ENCODE data around the gene MRPL36.

- TF ChIP-seq, protein P1, sequence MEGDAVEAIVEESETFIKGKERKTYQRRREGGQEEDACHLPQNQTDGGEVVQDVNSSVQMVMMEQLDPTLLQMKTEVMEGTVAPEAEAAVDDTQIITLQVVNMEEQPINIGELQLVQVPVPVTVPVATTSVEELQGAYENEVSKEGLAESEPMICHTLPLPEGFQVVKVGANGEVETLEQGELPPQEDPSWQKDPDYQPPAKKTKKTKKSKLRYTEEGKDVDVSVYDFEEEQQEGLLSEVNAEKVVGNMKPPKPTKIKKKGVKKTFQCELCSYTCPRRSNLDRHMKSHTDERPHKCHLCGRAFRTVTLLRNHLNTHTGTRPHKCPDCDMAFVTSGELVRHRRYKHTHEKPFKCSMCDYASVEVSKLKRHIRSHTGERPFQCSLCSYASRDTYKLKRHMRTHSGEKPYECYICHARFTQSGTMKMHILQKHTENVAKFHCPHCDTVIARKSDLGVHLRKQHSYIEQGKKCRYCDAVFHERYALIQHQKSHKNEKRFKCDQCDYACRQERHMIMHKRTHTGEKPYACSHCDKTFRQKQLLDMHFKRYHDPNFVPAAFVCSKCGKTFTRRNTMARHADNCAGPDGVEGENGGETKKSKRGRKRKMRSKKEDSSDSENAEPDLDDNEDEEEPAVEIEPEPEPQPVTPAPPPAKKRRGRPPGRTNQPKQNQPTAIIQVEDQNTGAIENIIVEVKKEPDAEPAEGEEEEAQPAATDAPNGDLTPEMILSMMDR (IDR thresholded peaks at IDR 0.05; ENCODE audit: extremely low read depth in 1 of 2, insufficient read depth in 1 of 2, low read depth in 1 of 2, low read length in 2 of 2) = no peak
- TF ChIP-seq POLR2A (IDR thresholded peaks at IDR 0.05; ENCODE audit: low read depth, low read length) = no peak
- TF ChIP-seq GATA2 (IDR thresholded peaks at IDR 0.05; ENCODE audit: insufficient read depth, insufficient read length, low read depth, low read length) = no peak
- TF ChIP-seq POLR2AphosphoS5 (IDR thresholded peaks at IDR 0.05; ENCODE audit: insufficient read depth, low read depth, low read length) = no peak
- TF ChIP-seq EZH2 (IDR thresholded peaks at IDR 0.05; ENCODE audit: borderline replicate concordance, low read depth, low read length, severe bottlenecking) = no peak
- TF ChIP-seq FOS (IDR thresholded peaks at IDR 0.05; ENCODE audit: borderline replicate concordance, insufficient read depth, low read length) = no peak
- no peak for TF ChIP-seq MAX (IDR thresholded peaks at IDR 0.05; ENCODE audit: insufficient read depth, insufficient read length)
- no peak for TF ChIP-seq MYC (IDR thresholded peaks at IDR 0.05; ENCODE audit: low read depth, low read length)
Measured at GRCh38 chr5:1795931-1796330, 3.7 kb downstream of the MRPL36 start.

Data from endothelial cell of umbilical vein (primary cell).